IMR-90 (cell line): ENCODE results near the gene NCKAP5.

Experiments used
- CEBPB ChIP-seq: IDR thresholded peaks from 2 replicates; pipeline ENCODE4 v1.6.1; 2012; ENCODE audit warnings: low read depth, low read length, improper control_type of control experiment
- FOS ChIP-seq: fragments of 150-350 bp; IDR thresholded peaks from 2 replicates; pipeline ENCODE4 v1.6.1; 2016; ENCODE audit warnings: low read depth, low read length
- MAFK ChIP-seq: IDR thresholded peaks from 2 replicates; pipeline ENCODE4 v1.6.1; 2012; ENCODE audit warnings: low read depth, low read length, improper control_type of control experiment
- MAZ ChIP-seq: IDR thresholded peaks from 2 replicates; pipeline ENCODE4 v1.6.1; 2012; ENCODE audit warnings: low read depth, mild to moderate bottlenecking, low read length, improper control_type of control experiment, moderate library complexity, borderline replicate concordance
- MXI1 ChIP-seq: IDR thresholded peaks from 2 replicates; pipeline ENCODE4 v1.6.1; 2012; ENCODE audit warnings: low read depth, mild to moderate bottlenecking, low read length, moderate library complexity, borderline replicate concordance
- POLR2A ChIP-seq: IDR thresholded peaks from 2 replicates; pipeline ENCODE4 v1.6.1; 2012; ENCODE audit warnings: mild to moderate bottlenecking, low read depth, low read length
- RAD21 ChIP-seq: IDR thresholded peaks from 2 replicates; pipeline ENCODE4 v1.6.1; 2012; ENCODE audit warnings: low read length, improper control_type of control experiment
- SMC3 ChIP-seq: fragments of 150-350 bp; IDR thresholded peaks from 2 replicates; pipeline ENCODE4 v1.6.1; 2016; ENCODE audit warnings: low read depth, mild to moderate bottlenecking, antibody characterized with exemption, low read length, moderate library complexity
- TF ChIP-seq, protein P1 (sequence below): conservative IDR thresholded peaks from 2 replicates; pipeline ENCODE4 v1.5.1; 2012; ENCODE audit warnings: mild to moderate bottlenecking, low read depth, low read length, improper control_type of control experiment
- TF ChIP-seq, protein P2 (sequence below): fragments of 150-350 bp; IDR thresholded peaks from 2 replicates; pipeline ENCODE4 v1.6.1; 2017; ENCODE audit warnings: mild to moderate bottlenecking, antibody characterized with exemption, low read length, low read depth

DNA sequence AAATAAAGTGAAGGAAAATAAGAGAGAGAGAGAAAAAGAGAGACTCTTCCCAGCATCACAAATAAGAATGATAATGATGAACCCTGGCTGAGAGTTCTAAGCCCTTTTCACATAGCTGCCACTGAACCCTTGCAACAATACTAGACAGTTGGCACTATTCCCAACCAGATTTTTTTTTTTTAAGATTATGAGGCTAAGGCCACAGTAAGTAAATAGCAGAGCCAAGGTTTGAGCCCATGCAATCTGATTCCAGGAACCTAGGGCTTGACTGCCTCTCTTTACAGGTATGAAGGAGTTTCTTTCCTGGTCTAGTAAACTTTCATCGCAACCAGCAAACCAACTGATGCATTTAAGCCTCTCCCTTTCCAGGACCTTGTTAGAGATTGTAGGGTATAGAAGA lies 424.6 kb downstream of the NCKAP5 start:
- no peak for TF ChIP-seq MXI1
- TF ChIP-seq, protein P1, sequence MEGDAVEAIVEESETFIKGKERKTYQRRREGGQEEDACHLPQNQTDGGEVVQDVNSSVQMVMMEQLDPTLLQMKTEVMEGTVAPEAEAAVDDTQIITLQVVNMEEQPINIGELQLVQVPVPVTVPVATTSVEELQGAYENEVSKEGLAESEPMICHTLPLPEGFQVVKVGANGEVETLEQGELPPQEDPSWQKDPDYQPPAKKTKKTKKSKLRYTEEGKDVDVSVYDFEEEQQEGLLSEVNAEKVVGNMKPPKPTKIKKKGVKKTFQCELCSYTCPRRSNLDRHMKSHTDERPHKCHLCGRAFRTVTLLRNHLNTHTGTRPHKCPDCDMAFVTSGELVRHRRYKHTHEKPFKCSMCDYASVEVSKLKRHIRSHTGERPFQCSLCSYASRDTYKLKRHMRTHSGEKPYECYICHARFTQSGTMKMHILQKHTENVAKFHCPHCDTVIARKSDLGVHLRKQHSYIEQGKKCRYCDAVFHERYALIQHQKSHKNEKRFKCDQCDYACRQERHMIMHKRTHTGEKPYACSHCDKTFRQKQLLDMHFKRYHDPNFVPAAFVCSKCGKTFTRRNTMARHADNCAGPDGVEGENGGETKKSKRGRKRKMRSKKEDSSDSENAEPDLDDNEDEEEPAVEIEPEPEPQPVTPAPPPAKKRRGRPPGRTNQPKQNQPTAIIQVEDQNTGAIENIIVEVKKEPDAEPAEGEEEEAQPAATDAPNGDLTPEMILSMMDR: no peak
- TF ChIP-seq MAZ: no peak
- TF ChIP-seq SMC3: no peak
- TF ChIP-seq FOS: no peak
- TF ChIP-seq MAFK: no peak
- no peak for TF ChIP-seq RAD21
- TF ChIP-seq POLR2A: no peak
- no peak for TF ChIP-seq CEBPB
- TF ChIP-seq, protein P2, sequence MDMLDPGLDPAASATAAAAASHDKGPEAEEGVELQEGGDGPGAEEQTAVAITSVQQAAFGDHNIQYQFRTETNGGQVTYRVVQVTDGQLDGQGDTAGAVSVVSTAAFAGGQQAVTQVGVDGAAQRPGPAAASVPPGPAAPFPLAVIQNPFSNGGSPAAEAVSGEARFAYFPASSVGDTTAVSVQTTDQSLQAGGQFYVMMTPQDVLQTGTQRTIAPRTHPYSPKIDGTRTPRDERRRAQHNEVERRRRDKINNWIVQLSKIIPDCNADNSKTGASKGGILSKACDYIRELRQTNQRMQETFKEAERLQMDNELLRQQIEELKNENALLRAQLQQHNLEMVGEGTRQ: no peak
